Mucosa of stomach (tissue), 1 donor: Measurements from ENCODE around the gene LDLR.
"Not testable (repeated sequence)": the region's sequence is repeated elsewhere in the genome, so short reads cannot be mapped to it uniquely, and the experiment has no call there.

Source experiments
- H3K27me3 ChIP-seq: one replicate; pipeline ENCODE4 v1.7.0; 2013; ENCODE audit warnings: mild to moderate bottlenecking, low read length; ENCODE audit not compliant: control insufficient read depth, insufficient read depth
- H3K36me3 ChIP-seq: one replicate; pipeline ENCODE4 v1.7.0; 2013; ENCODE audit warnings: low read length; ENCODE audit not compliant: control insufficient read depth, insufficient read depth
- H3K4me1 ChIP-seq: one replicate; pipeline ENCODE4 v1.7.0; 2013; ENCODE audit warnings: mild to moderate bottlenecking, low read length; ENCODE audit not compliant: control insufficient read depth, insufficient read depth
- H3K4me3 ChIP-seq: one replicate; pipeline ENCODE4 v1.7.0; 2013; ENCODE audit warnings: low read length
- H3K9ac ChIP-seq: one replicate; pipeline ENCODE4 v1.7.0; 2013; ENCODE audit warnings: mild to moderate bottlenecking, low read length, moderate library complexity
- H3K9me3 ChIP-seq: one replicate; pipeline ENCODE4 v1.7.0; 2013; ENCODE audit warnings: mild to moderate bottlenecking, low read length, moderate library complexity; ENCODE audit not compliant: control insufficient read depth
- donor health status: Pancreatic carcinoma.

The LDLR gene

DNA sequence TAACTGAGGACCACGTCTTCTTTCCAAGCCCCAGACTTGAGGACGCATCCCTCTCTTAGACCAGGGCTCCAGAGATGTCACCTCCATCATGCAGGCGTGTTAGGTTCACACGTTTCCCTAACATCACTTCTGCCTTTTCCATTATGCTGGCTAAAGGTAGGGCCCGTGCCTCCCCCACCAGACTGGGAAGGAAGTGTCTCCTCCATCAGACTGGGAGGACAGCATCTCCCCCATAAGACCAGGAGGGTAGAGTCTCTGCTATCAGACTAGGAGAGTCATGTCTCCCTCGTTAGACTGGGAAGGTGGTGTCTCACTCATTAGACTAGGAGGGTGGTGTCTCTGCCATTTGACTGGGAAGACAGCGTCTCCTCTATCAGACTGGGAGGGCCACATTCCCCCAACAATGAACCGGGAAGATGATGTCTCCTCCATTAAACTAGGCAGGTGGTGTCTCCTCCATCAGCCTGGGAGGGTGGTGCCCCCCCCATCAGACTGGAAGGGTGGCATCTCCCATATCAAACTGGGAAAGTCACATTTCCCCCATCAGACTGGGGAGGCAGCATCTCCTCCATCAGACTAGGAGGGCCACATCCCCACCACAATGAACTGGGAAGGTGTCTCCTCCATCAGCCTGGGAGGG, 84.4 kb downstream of the LDLR start:
- Histone ChIP-seq H3K36me3 (peaks cover 27% of the 10 kb centered on the region), H3K4me3 (no peak overlapping the region), H3K9ac (no peak overlapping the region), H3K27me3 (no peaks in the 10 kb centered on the region), H3K9me3 (no peaks in the 10 kb centered on the region), H3K4me1 (no peaks in the 10 kb centered on the region)

DNA sequence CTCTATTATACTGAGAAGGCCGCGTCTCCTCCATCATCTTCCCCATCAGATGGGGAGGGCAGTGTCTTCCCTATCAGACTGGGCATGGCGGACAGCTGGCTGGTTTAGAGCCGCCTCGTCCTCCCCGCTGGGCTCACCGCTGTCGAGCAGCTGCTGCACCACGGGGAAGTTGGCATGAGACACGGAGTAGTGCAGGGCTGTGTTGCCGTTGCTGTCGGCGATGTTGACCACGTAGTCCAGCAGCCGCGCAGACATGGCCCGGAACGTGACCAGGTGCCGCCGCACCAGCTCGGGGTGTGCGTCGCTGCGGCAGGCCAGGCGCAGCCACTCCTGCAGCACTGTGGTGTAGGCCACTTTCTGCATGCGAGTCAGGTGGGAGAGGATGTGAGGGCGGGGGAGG, 85.1 kb downstream of the LDLR start:
- peaks cover 27% of the 10 kb centered on the region for H3K36me3 ChIP-seq
- H3K27me3 ChIP-seq = no peaks in the 10 kb centered on the region
- H3K4me1 ChIP-seq = peaks cover under 1% of the 10 kb centered on the region

DNA sequence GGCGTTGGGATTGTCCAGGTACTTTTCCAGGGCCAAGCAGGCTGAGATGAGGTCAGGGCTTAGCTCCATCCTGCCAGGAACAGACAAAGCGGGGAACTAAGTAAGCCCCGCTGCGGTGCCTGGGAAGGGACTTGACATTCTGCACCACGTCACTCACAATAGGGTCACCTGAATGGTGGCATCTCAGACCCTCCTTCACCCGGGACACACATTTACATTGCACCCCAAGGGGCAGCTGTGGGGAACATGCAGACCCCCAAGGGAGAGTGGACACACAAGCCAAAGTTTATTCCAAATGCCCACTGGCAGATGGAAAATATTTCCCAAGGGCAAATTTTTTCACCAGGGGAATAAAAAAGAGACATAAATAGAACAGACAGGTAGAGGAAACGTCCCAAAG, 86.7 kb downstream of the LDLR start:
- Histone ChIP-seq H3K36me3 (peaks cover 21% of the 10 kb centered on the region), H3K9me3 (no peaks in the 10 kb centered on the region), H3K4me1 (peaks cover 11% of the 10 kb centered on the region), H3K4me3 (no peak overlapping the region), H3K27me3 (no peaks in the 10 kb centered on the region), H3K9ac (no peak overlapping the region)

More for the DNA sequence above, 85.1 kb downstream of the LDLR start:
- Histone ChIP-seq H3K4me3 (no peak overlapping the region), H3K9ac (no peak overlapping the region), H3K9me3 (no peaks in the 10 kb centered on the region)

DNA sequence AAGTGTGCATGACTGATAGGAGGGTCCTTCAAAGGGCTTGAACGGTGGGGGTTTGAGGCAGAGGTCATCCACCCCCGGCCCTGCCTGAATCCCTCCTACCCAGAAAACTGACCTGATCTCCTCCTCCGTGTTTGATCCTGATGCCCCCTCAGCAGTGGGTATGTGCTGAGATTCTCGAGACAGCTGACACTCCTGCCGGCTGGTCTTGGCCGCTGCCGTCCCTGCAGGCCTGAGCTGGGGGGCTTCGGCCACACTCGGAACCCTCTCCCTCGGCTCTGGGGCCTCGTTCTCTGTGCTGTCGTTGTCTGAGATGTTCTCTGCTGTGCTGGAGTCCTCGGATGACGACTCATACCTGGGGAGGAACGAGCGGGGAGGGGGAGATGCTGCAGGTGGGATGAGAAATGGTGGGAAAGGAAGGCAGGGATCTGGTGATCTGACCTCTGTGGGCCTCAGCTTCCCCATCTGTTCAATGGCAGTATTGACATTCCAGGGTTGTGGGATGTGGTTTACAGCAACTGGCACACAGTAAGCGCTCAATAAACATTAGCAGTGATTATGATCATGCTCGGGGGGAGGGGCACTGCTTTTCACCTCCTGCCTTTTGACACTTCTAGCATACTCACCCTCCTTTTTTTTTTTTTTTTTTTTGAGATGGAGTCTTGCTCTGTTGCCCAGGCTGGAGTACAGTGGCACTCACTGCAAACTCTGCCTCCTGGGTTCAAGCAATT, 87.4 kb downstream of the LDLR start:
- H3K4me1 ChIP-seq = peaks cover 11% of the 10 kb centered on the region
- H3K9ac ChIP-seq = no peak overlapping the region
- peaks cover 21% of the 10 kb centered on the region for H3K36me3 ChIP-seq
- no peaks in the 10 kb centered on the region for H3K27me3 ChIP-seq
- no peak overlapping the region for H3K4me3 ChIP-seq
- no peaks in the 10 kb centered on the region for H3K9me3 ChIP-seq

DNA sequence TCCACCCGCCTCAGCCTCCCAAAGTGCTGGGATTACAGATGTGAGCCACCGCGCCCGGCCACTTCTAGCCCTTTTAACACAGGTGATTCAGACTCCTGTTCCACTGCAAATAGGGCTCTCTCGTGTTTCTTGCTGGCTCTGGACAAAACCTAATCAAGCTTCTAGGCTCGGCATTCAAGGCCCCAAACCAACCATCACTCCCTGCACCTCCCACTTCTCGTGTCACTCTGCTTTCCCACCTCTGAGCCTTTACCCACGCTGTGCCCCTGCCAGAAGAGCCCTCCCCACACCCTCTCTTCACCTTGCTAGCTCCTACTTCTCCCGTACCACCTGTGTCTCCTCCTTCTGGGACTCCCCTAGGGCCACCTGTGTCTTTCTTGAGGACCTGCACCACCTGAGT, 88.3 kb downstream of the LDLR start:
- Histone ChIP-seq H3K27me3 (no peaks in the 10 kb centered on the region), H3K9ac (no peak overlapping the region), H3K4me3 (no peak overlapping the region), H3K9me3 (no peaks in the 10 kb centered on the region), H3K36me3 (peaks cover 18% of the 10 kb centered on the region), H3K4me1 (peaks cover 11% of the 10 kb centered on the region)

DNA sequence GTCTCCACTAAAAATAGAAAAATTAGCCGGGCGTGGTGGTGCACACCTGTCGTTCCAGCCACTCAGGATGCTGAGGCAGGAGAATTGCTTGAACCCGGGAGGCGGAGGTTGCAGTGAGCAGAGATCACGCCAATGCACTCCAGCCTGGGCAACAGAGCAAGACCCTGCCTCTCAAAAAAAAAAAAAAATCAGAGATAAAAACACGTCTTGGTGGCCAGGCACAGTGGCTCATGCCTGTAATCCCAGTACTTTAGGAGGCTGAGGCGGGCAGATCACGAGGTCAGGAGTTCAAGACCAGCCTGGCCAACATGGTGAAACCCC, 89.8 kb downstream of the LDLR start:
- H3K36me3 ChIP-seq, H3K27me3 ChIP-seq, H3K9ac ChIP-seq, H3K4me3 ChIP-seq, H3K9me3 ChIP-seq: not testable (repeated sequence)
- peaks cover 14% of the 10 kb centered on the region for H3K4me1 ChIP-seq

DNA sequence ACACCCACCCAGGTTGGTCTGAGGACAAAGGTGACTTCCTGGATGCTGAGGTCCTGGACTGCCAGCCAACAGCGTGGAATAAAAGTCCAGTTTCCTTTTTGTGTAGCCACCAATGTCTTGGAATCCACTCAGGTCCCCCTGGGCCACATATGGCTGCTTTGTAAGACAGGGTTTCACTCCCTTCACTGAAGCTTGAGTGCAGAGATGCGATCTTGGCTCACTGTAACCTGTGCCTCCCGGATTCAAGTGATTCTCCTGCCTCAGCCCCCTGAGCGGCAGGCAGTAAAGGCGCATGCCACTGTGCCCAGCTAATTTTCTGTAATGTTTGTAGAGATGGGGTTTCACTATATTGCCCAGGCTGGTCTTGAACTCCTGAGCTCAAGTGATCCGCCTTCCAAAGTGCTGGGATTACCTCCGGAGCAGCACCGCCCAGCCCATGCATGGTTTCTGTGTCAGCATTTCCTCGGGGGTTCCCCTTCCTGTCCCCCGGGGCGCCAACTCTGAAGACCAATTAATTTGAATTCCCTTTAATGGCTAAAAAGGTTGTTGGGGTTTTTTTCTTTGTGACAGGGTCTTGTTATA, 90.5 kb downstream of the LDLR start:
- no peaks in the 10 kb centered on the region for H3K9me3 ChIP-seq
- H3K4me1 ChIP-seq = peaks cover 21% of the 10 kb centered on the region

DNA sequence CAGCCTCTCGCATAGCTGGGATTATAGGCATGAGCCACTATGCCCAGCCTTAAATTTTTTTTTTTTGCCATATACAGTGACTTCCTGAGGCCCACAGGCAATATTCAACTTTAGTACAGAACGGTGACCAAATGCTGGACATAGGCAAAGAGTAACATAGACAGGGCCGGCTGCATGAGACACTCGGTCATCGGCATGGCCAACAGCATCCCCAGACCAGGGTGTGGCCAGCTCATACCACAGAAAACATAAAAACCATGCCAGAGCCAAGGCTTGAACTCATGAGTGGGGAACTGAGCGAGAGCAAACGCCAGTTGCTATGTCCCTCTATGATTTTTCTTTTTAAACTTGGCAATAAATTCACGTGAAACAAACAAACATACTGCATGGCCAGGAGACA, 91.1 kb downstream of the LDLR start:
- peaks cover 27% of the 10 kb centered on the region for H3K4me1 ChIP-seq
- no peak overlapping the region for H3K4me3 ChIP-seq
- peaks cover 5% of the 10 kb centered on the region for H3K36me3 ChIP-seq
- peak overlapping the region; percentile 33 for H3K9ac ChIP-seq
- H3K9me3 ChIP-seq = no peaks in the 10 kb centered on the region
- H3K27me3 ChIP-seq = no peaks in the 10 kb centered on the region

More for the DNA sequence above, 90.5 kb downstream of the LDLR start:
- H3K4me3 ChIP-seq = no peak overlapping the region
- peaks cover 5% of the 10 kb centered on the region for H3K36me3 ChIP-seq
- H3K9ac ChIP-seq = peak overlapping the region; percentile 33
- no peaks in the 10 kb centered on the region for H3K27me3 ChIP-seq

DNA sequence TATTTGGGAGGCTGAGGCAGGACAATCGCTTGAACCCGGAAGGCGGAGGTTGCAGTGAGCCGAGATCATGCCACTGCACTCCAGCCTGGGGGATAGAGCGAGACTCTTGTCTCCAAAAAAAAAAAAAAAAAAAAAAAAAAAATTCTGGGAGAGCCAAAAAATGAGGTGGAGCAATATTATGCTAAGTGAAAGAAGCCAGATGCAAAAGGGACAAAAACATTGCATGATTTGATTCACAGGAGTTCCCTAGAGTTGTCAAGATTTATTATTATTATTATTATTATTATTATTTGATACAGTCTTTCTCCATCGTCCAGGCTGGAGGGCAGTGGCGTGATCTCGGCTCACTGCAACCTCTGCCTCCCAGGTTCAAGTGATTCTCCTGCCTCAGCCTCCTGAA, 91.7 kb downstream of the LDLR start:
- not testable (repeated sequence) for H3K36me3 ChIP-seq, H3K27me3 ChIP-seq, H3K9ac ChIP-seq, H3K4me3 ChIP-seq, H3K9me3 ChIP-seq
- peaks cover 32% of the 10 kb centered on the region for H3K4me1 ChIP-seq

DNA sequence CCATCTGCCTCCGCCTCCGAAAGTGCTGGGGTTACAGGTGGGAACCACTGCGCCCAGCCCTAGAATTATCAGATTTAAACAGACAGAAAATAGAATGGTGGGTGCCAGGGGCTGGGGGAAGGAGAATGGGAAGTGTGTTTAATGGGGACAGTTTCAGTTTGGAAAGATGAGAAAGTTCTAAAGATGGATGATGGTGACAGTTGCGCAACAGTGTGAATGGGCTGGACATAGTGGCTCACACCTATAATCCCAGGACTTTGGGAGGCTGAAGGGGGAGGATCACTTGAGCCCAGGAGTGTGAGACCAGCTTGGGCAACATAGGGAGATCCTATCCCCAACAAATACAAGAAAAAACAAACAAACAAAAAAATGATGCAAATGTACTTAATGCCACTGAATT, 92.2 kb downstream of the LDLR start:
- Histone ChIP-seq H3K4me1 (peaks cover 34% of the 10 kb centered on the region), H3K27me3 (no peaks in the 10 kb centered on the region), H3K4me3 (no peak overlapping the region), H3K9ac (no peak overlapping the region), H3K9me3 (no peaks in the 10 kb centered on the region), H3K36me3 (peaks cover 3% of the 10 kb centered on the region)
